Kidney capillary endothelial cell (primary cell): Measurements from ENCODE around the gene KLHL26.
A peak's percentile ranks its signal among the peaks of the same experiment; 100 is the strongest.

Experiments used
- DNase-seq: peaks from one replicate; pipeline ENCODE4 v3.0.0-alpha.2; 2018; ENCODE audit warnings: low spot score

The KLHL26 gene

DNA sequence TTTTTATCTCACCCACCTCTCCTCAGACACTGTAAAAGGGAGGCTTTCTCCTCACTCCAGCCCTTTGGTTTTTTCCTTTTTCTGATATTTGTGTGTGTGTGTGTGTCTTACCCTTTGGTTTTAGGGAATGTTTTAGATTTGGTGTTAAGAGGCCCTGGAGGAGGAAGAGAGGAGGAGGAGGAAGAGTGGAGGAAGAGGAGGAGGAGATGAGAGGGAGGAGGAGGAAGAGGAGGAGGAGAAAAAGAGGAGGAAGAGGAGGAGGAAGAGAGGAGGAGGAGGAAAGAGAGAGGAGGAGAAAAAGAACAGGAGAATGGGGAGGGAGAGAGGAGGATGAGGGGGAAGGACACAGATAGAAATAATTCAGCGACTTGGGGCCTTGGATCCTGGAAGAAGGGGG lies 10.5 kb downstream of the KLHL26 start:
- DNase-seq, result no peak

DNA sequence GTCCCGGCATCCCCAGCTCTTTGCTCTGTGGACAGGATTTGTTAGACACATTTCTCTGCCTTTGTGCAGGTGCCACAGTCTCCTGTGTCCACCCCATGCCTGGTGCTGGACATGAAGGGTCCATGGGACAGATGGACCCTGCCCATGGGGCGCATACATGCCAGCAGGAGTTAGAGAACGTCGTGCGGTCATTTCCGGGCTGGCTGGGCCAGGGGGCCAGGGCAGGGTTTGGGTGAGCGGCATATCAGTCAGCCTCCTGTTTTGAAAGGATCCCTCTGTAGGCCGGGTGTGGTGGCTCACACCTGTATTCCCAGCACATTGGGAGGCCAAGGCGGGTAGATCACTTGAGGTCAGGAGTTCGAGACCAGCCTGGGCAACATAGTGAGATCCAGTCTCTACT lies 11.0 kb downstream of the KLHL26 start:
- no peak for DNase-seq

DNA sequence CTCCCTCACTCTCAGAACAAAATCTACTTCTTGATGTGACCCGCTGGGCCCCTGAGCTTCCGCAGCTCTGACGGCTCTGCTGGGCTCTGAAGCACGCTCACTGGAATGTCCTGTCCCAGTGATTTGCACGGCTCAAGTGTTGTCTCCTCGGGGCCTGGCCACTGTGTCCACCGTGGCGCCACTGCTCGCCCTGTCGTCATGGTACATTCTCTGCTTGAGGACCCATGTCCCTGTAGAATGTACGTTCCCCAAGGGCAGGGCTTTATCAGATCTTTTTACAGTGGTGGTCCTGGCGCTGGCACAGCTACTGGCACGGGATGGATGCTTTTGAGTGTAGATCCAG lies 12.1 kb downstream of the KLHL26 start:
- peak; percentile 24 for DNase-seq

DNA sequence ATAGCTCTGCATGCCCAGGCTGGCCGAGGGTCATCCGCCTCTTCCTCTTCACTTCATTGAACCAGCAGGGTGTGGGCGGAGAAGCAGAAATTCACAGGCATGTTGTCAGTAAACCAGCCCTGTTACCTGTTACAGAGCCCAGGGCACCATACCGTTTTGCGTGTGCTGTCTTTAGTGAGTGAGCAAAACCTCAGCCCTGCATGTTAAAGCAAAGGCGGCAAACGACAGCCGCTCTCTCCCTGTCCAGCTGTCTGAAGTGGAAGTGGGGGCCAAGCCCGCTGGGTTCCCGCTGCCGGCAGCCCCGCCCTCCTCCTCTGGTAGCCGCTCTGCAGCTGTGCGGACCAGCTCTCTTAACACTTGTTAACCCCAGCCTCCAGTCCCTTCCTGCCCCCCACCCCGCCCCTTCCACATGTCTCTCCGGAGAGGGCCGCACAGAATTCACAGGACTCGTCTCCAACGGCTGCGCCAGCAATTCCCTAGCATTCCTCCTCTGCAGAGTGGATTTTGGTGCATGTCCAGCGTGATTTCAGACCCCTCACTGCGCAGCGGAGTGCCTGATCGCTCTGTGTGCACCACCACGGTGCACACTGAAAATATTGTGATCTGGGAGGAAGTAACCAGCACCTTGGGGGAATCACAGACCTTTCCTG lies 12.7 kb downstream of the KLHL26 start:
- no peak for DNase-seq

DNA sequence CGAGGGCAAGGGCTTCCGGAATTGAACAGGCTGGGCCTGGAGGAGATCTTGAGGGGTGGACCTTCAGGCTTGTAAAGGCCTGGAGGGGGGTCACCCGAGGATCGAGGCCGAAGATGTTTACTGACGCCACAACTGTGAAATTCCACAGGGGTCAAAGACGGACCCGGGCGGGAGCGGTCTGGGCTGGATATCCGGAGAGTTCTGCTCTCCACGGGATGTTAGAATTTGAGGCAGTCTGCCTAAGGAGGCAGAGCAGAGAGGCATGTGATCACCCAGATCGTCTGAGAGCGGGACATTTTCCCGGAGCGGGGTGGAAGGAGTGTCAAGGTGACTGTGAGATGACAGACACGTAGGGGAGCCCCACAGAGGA lies 13.2 kb downstream of the KLHL26 start:
- DNase-seq, result peak; percentile 45

DNA sequence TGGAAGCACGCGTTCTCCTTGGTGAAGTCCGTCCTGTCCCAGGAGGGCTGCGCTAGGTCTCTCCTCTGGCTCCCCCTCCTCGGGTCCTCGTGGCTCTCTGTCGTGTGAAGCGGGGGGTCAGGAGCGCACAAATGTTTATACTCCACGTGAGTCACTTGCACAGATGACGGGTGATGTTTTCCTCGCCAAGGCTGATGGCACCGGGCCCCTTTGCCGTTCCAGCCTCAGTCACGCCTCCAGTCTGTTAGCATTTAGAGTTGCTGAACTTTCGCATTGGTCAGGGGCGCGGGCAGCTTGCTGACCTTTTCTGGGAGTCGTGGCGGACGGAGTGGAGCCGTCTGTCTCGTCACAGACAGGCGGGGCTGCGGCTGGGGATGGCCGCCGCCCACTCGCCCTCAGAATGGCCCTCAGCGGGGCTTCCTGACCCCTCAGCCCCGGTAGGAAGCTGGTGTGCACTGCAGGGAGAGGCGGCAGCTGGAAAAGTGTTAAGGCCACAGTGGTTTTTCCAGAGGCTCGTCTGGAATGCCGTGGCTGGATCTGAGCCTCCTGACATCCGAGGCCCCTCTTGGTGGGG lies 13.7 kb downstream of the KLHL26 start:
- peak; percentile 38 for DNase-seq

DNA sequence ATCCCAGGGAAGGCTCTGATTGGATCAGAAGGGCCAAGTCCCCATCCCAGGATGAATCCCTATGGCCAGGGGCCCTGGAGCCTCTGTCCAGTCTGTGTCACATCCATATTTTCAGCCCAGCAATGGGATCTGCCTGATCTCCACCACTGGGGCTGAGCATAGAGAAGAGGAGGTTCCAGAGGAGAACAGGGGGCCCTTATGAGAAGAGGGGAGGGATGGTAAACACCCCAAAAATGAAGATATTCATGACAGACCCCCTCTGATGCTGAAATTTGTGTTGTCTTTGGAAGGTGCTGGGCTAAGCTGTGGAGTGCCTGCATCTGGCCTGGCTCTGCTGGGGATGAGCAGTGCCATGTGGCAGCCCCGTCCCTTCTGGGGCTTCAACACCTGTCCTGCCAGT lies 14.5 kb downstream of the KLHL26 start:
- DNase-seq, result no peak

DNA sequence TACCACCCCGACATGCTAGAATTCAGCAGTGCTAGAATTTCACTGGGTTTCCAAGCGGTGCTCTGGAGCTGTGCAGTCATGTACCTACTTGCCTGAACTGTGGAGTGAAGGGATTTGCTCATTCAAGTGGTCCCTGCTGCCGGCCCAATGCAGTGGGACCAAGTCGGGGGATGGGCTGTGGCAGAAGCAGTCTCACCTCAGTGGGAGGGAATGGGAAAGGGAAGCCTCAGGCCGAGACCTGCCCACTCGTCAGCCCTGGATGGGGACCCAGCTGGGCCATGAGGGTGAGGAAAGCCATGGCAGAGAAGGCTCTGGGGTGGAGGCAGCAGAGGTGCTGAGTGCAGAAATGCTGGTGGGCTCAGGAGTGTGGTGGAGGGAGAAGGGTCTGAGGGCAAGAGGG lies 14.9 kb downstream of the KLHL26 start:
- DNase-seq, result no peak

DNA sequence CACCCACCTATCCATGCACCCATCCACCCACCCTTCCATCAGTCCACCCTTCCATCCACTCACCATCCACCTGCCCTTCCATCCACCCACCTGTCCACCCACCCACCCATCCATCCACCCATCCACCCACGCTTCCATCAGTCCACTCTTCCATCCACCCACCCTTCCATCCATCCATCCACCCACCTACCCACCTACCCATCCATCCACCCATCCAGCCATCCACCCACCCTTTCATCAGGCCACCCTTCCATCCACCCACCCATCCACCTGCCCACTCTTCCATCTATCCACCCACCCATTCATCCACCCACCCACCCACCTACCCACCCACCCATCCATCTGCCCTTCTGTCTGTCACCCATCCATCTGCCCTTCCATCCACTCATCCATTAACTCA lies 17.0 kb downstream of the KLHL26 start:
- DNase-seq, result no peak

DNA sequence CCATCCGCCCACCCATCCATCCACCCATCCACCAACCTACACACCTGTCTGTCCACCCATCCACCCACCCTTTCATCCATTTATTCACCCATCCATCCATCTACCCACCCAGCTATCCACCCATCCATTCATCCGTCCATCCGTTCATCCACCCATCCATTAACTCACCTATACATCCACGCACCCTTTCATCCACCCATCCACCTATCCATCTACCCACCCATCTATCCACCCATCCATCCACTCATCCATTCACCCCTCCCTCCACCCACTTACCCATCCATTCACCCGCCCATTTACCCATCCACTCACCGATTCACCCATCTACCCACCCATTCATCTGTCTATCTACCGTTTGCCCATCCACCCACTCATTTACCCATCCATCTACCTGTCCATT lies 17.6 kb downstream of the KLHL26 start:
- DNase-seq, result no peak

DNA sequence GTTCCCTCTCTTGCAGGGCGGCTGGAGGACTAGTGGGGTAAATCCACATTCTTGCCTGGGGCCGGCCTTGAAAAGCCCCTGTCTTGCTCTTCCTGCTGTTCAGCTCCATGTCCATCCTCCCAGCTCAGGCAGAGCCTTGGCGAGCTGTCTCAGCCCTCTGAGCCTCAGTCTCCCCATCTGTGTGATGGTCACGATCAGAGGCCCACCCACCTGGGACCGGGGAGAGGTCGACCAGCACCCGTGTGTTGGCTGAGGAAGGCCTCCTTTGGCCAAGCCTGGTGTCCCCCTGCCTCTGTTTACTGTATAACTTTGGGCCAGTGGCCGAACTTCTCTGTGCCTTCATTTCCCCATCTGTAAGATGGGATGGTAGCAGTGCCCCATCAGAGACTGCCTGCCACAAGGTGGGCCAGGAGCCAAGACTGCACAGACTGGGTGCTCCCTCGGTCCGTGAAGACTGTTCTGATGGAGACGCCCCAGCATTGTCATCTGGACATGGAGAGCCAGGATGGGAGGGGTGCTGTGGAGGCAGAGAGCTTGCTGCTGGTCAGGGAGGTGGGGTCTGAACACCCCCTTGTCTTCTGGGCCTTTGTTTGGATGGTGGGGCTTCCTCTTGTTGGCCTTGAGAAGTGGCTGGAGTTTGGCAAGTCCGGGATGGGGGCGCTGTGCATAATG lies 18.5 kb downstream of the KLHL26 start:
- DNase-seq, result no peak

DNA sequence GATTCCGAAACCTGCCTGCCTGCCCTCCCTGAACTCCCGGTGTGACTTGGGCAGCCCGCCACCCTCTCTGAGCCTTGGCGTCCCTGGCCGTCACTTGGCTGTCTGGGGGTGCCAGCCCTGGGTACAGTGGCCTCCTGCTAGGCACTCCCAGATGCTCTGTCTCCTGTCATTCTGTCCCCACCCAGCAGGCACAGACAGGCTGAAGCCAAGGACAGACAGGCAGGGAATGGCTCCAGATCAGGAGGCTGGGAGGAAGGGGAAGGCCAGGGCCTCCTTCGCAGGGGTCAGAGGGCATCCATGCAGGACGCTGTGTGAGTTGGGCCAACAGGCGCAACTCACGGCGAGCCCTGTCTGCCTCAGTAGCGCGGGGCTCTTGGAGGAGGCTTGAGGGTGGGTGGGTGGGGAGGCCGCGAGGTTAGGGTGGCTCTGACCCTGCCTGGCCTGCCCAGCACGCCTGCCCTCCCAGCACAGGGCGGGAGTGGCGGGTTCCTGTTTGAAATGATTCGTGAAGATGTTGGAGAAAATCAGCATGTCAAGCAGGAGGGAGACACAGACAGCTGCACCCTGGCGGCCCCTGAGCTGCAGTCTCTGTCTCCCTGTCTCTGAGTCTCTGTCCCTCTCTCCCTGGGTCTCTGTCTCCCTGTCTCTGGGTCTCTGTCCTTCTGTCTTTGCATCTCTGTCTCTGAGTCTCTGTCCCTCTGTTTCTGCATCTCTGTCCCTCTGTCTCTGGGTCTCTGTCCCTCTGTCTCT lies 19.7 kb downstream of the KLHL26 start:
- DNase-seq, result no peak

DNA sequence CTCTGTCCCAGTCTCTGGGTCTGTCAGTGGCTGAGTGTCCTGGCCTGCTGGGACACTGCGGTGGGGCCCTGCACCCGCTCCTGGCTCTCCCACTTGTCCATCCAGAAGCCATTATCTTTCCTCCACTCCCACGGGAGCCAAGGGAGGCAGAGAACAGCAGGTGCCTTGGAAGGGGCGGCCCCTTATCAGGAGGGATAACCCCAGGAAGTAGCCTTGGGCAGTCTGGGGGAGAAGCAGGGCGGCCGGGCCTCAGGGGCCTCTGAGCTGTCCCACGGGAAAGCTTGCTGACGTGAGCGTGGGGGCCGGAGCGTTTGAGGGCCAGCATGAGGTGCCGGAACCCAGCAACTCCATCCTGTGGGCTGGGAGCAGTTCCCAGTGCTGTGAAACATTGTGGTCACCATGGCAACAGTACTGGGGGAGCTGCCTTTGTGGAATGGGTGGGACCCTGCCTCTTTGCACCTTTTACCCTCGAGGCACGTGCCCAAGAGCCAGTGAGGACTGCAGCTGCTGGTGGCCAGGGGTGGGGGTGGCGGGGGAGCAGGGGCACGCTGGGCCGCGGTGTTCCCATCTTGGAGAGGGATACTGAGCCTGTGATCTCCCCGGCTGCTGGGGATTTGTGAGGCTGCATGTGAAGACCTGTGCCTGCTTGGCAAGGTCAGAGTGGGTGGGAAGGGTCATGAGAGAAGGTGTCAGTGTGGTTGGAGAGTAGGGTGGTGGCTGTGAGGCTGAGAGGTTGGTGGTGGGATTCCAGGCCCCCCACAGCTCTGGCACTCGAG lies 20.9 kb downstream of the KLHL26 start:
- no peak for DNase-seq

DNA sequence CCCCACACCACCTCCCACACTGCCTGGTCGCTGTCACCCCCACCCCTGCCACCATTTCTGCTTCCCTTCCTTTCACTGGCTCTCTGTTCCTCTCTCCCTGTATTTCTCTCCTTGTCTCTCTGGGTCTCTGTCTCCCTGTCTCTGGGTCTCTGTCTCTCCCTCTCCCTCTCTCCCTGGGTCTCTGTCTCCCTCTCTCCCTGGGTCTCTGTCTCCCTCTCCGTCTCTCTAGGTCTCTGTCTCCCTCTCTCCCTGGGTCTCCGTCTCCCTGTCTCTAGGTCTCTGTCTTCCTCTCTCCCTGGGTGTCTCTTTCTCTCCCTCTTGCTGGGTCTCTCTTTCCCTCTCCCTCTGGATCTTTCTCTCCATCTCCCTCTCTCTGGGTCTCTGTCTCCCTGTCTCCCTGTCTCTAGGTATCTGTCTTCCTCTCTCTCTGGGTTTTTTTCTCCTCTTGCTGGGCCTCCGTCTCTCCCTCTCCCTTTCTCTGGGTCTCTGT lies 21.6 kb downstream of the KLHL26 start:
- DNase-seq, result no peak

DNA sequence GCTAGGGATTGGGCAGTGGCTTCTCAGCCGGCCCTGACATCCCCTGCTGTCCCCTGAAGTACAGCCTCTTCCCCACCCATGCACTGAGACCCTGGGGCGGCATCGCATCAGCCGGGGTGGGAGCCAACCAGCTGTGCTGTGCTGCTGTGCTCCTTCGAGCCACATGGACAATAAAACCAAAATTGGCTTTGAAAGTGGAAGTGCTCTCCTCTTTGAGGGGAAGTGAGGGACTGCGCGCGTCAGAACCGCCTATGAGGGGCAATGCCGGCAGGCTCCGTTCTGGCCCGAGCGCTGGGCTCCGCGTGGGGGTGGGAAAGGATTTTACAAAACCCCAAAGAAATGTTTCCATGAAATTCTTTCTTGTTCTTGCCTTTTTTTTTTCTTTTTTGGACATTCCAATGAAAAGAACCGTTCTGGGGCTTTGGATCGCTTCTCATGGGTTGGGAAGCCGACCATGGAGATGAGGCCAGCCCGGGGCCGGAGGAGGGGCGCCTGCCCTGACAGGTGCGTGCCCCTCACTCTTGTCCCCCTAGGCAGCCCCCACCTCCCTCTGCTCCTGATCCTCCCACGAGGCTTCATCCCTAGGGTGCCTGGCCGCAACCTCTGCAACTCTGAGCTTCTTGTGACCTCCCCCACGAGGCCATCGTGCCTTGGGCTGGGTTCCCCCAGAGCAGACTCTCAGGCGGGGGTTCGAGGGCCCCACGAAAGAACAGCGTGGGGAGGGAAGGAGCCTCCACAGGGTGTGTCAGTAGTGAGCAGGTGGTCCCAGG lies 22.6 kb downstream of the KLHL26 start:
- DNase-seq, result no peak

DNA sequence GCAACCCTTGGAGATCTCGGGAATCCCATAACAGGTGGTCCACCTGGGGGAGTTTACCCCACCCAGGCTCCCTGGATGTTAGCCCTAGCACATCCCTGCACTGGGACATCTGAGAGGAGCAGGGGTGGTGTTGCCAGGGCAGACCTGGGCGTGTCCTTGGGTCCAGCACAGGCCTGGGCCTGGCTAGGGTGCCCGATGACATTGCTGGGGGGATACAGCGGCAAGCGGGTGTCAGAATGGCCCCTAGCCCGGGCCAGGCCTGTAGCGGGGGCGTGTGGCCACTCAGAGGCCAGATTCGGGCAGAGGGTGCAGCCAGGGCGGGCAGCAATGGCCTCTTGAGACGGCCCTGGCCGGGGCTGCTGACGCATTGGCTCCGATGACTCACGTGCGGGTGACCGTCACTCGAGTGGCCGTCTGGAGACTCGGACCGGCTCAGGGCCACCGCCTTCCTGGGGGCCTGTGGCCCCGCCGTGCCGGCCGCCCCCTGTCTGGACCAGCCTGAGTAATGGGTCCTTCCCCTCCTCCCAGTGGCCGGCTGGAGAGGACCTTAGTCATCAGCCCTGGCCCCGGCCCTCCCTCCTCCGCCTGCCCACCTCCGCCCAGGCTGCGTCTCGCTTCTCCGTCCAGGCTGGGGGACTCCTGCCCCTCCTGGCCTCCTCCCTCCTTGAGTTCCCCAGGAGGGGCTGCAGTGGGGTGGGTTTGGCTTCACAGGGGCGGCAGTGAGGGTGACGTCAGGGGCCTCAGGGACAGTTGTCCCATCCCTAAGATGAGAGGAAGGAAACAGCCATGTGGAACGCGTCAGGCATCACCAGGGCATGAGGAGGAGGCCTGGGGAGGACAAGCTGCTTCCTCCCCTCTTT lies 23.5 kb downstream of the KLHL26 start:
- DNase-seq, result peak; percentile 70

DNA sequence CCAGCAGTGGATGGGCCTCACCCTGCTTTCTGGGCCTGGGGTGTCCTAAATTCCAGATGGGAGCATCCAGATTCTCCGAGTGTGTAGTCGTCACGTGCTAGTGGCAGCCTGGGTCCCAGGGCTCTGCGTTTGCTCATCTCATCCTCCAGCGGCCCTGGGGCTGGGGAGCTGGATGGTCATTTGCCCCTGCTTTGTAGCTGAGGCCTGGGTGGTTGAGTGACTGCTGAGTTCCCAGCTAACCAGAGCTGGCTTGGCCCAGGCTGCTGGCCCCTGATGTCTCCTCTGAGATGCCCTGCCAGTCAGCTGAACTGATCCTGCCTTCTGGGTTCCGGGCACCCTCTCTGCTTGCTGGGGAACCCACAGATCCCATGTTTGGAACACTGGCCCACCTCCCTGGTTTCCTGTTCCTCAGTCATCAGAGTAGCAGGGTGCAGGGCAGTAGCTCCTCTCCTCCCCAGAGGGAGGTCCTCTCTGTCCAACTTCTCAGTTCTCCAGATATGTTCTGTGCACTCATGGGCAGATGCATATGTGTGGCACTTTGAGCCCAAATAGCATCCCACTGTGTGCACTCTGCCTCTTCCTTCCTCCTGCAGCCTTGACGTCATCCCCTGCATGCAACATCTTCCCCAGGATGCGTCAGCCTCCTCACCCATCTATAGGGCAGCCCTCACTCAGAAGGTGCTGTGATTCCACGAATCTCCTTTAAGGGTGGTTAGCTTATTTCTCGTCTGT lies 24.3 kb downstream of the KLHL26 start:
- no peak for DNase-seq

DNA sequence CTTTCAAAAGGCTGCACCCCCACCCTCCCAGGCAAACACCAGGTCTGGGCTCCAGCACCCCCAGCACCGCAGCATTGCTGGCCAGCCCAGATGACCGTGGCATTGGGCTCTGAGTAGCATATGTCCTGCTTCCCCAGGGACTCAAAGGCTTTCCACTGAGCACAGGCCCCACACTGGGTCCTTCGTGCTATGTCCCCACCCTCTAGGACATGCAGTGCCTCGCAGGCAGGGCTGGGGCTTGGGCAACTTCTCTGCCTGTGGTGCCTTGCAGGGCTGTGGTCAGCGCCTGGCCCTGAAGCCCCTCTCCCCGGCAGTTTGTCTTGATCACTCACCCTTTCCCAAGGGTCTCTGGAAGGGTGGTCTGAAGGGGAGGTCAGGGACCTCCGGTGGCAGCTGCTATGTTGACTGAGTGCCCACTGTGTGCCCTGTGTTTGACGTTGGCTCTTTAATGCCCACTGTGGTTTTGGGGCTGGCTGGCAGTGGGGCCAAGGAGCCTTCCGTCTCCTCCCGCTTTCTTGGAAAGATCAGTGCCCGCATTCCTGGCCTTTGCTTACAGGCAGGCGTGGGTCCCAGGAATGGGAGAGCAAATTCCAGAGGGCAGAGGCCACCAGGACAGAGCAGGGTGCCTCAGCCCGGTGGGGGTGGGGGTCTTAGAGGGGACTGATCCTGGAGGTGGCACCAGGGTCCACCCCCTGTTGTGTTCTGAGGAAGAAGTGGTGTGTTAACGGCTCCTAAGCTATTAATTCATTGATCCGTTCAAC lies 26.3 kb downstream of the KLHL26 start:
- no peak for DNase-seq

DNA sequence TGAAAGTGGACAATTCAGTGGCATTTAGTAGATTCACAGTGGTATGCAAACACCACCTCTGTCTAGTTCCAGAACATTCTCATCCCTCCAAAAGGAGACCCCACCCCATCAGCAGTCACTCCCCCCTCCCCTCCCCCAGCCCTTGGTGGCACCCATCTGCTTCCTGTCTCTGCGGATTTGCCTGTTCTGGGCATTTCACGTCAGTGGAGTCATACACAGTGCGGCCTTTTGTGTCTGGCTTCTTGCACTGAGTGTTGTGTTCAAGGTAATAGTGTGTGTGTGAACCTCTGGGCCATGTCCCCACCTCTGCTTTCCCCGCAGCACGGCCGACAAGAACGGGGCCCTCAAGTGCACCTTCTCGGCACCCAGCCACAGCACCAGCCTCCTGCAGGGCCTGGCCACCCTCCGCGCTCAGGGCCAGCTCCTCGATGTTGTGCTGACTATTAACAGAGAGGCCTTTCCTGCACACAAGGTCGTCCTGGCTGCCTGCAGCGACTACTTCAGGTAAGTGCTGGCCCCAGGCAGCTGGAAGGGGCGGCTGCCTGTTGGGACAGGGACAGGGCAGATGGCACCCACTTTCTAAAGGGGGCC lies 27.2 kb downstream of the KLHL26 start:
- DNase-seq, result no peak
